GM12875 (cell line): ENCODE data around the gene ATP13A3.

ENCODE experiments used
- H3K4me3 ChIP-seq: one replicate; pipeline ENCODE4 v1.5.1; 2011; ENCODE audit warnings: low read depth, low read length, control low read depth
- CTCF ChIP-seq: IDR thresholded peaks from 2 replicates; pipeline ENCODE4 v1.5.1; 2011; ENCODE audit warnings: low read depth, mild to moderate bottlenecking, control low read depth, inconsistent platforms, low read length, moderate library complexity, borderline replicate concordance; ENCODE audit not compliant: insufficient read depth

Gene ATP13A3

DNA sequence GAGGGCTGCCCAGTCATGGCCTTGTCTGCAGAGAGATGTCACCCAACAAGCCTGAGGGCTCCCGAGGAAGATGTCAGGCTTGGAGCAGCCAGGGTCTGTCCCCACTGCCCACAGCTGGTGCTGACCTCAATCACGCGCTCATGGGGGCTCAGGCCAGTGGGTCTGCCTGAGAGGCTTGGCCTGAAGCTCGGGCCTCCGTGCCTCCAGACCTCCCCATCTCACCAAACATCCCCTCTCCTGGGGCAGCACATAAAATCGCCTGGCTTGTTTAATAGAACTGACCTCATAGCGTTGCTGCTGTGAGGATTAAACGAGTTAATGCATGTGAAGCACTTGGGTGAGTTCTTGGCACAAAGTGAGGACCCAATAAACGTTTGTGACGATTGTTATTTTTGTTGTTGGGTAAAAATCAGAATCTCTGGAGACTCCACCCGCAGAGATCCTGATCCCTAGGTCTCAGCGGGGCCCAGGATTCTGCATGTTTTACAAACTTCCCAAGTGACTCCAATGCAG is 120.8 kb downstream of the ATP13A3 start:
- no peak overlapping the region for H3K4me3 ChIP-seq
- TF ChIP-seq CTCF: no peak

GRCh38 chr3:194365526-194365925 is 121.3 kb downstream of the ATP13A3 start:
- TF ChIP-seq CTCF: no peak

DNA sequence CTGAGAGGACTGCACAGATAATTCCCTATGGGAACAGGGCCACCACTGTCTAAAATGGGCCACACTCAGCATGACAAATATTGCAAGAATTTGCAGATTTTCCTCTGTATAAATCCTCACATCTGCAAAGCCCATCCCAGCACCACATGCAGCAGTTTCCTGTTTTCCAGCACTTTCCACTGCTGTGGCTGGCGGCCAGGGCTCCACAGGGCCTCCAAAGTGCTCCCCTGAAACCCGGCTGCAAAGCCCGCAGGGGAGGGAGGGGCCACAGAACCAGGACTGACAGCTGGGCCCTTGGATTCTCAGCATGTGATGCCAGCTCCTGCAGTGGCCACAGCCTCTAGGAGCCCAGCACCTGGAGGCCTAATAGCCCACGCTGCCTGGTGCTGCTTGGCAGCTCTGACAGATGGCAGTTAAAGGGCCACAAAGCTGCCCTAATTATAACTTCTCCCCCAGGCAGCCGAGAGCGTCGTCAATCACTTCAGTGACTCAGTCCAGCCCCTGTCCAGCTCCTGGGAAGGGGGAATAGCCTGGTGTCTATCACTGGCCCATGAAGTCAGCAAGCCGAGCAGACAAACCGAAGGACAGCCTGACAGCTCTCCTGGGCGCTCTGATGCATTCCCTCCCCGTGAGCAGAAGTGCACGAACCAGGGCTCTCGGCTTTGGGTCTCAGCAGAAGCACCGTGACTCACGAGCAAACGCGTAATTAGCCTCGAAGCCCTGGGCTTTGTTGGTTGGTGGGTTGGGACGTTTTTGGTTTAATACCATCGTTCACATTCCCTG is 122.0 kb downstream of the ATP13A3 start:
- H3K4me3 ChIP-seq: no peak overlapping the region
- TF ChIP-seq CTCF: no peak

More at GRCh38 chr3:194365526-194365925, 121.3 kb downstream of the ATP13A3 start:
- no peak overlapping the region for H3K4me3 ChIP-seq

- H3K4me3 ChIP-seq: no peak overlapping the region
- TF ChIP-seq CTCF: no peak
These were observed 122.5 kb downstream of the ATP13A3 start for GRCh38 chr3:194364314-194364651.

- no peak for TF ChIP-seq CTCF
- H3K4me3 ChIP-seq: no peak overlapping the region
These were observed 126.2 kb downstream of the ATP13A3 start for GRCh38 chr3:194360568-194360967.

DNA sequence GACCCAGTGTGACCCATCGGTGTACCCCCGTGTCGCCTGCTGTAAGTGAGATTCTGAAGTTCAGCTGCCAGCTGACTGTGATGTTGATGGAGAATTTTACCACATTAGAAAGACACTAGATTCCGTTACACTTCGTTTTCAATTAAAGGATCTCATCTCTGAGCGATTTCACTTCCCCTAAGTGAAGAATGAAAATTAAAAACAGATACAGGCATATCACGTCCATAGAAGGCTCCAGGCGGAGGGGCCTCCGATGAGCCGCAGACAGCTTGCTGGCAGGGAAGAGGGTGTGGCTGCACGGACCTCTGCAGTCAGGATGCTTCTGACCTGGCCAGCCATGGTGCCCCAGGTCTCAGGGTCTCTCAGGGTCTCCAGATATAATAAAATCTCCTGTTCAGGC is 129.1 kb downstream of the ATP13A3 start:
- H3K4me3 ChIP-seq: no peak overlapping the region
- TF ChIP-seq CTCF: no peak

GRCh38 chr3:194355379-194355778 is 131.4 kb downstream of the ATP13A3 start:
- no peak overlapping the region for H3K4me3 ChIP-seq

More at GRCh38 chr3:194355379-194355778, 131.4 kb downstream of the ATP13A3 start:
- no peak for TF ChIP-seq CTCF
